ENCODE results near the gene MPHOSPH9. TPM values are rescaled to one million over a fixed set of nuclear protein-coding genes. Genes with fewer than 3 reads are reported as not detected.

MPHOSPH9 gene
- polyA plus RNA-seq, 3 donors: 6.3 to 14.1 (median 9.2) TPM

GRCh38 chr12:123134271-123134671, 98.7 kb downstream of the MPHOSPH9 start:
- peaks cover 0 to 2% of the 10 kb centered on the region in 2 donors for H3K36me3 Mint-ChIP-seq
- intact Hi-C loops (cut with micrococcal nuclease): no loop called here
- peaks cover 0 to 2% (median 0%) of the 10 kb centered on the region in 3 donors for H3K27me3 Mint-ChIP-seq (ENCODE audit: low read depth in 3 of 3)
- Histone ChIP-seq H3K4me1 (ENCODE audit: control insufficient read depth in 1 of 2, insufficient read depth in 2 of 2, low read length in 2 of 2) (peaks cover 0 to 5% of the 10 kb centered on the region in 2 donors), H3K9me3 (replicated peaks in 1 of 2; ENCODE audit: control insufficient read depth in 1 of 2, insufficient read depth in 1 of 2, low read length in 2 of 2) (no peaks in the 10 kb centered on the region), H3K27ac (ENCODE audit: low read depth in 1 of 2, low read length in 2 of 2) (no peak overlapping the region), H3K27me3 (ENCODE audit: control insufficient read depth in 2 of 2, insufficient read depth in 2 of 2, low read length in 2 of 2) (no peaks in the 10 kb centered on the region), H3K36me3 (replicated peaks in 1 of 2; ENCODE audit: control insufficient read depth in 1 of 2, insufficient read depth in 2 of 2, low read length in 2 of 2) (no peaks in the 10 kb centered on the region), H3K9ac (ENCODE audit: insufficient read depth, low read length, poor library complexity, severe bottlenecking) (no peak overlapping the region), H3K4me2 (replicated peaks; ENCODE audit: extremely low read depth, low read length, poor library complexity, severe bottlenecking) (no peak overlapping the region), H4K20me1 (ENCODE audit: insufficient read depth, low read length) (no peaks in the 10 kb centered on the region), H2AFZ (ENCODE audit: insufficient read depth, low read depth, low read length, poor library complexity, severe bottlenecking) (no peak overlapping the region), H3K4me3 (replicated peaks in 1 of 3; ENCODE audit: low read depth in 2 of 3, low read length in 3 of 3) (no peak overlapping the region), H3K79me2 (ENCODE audit: insufficient read depth, low read length) (no peaks in the 10 kb centered on the region)
- no peak overlapping the region for H3K4me3 Mint-ChIP-seq
- peaks cover 0 to 1% (median 0%) of the 10 kb centered on the region in 7 donors for H3K9me3 Mint-ChIP-seq
- H3K27ac Mint-ChIP-seq: no peak overlapping the region
- H3K4me1 Mint-ChIP-seq: peaks cover 6% of the 10 kb centered on the region
- DNase-seq: no peak
- no peak for TF ChIP-seq CTCF (IDR thresholded peaks at IDR 0.05)
- WGBS (ENCODE audit: insufficient coverage): 98% methylated on average over 6 of the region's 9 CpGs

- 90% methylated on average over 3 of the region's 9 CpGs for WGBS (ENCODE audit: insufficient coverage)
- TF ChIP-seq CTCF (IDR thresholded peaks at IDR 0.05): no peak
- Histone ChIP-seq H4K20me1 (ENCODE audit: insufficient read depth, low read length) (no peaks in the 10 kb centered on the region), H3K4me2 (replicated peaks; ENCODE audit: extremely low read depth, low read length, poor library complexity, severe bottlenecking) (no peak overlapping the region), H2AFZ (ENCODE audit: insufficient read depth, low read depth, low read length, poor library complexity, severe bottlenecking) (no peak overlapping the region), H3K27me3 (ENCODE audit: control insufficient read depth in 2 of 2, insufficient read depth in 2 of 2, low read length in 2 of 2) (no peaks in the 10 kb centered on the region), H3K27ac (ENCODE audit: low read depth in 1 of 2, low read length in 2 of 2) (no peak overlapping the region), H3K9ac (ENCODE audit: insufficient read depth, low read length, poor library complexity, severe bottlenecking) (no peak overlapping the region), H3K36me3 (replicated peaks in 1 of 2; ENCODE audit: control insufficient read depth in 1 of 2, insufficient read depth in 2 of 2, low read length in 2 of 2) (no peaks in the 10 kb centered on the region), H3K79me2 (ENCODE audit: insufficient read depth, low read length) (no peaks in the 10 kb centered on the region), H3K4me3 (replicated peaks in 1 of 3; ENCODE audit: low read depth in 2 of 3, low read length in 3 of 3) (no peak overlapping the region), H3K9me3 (replicated peaks in 1 of 2; ENCODE audit: control insufficient read depth in 1 of 2, insufficient read depth in 1 of 2, low read length in 2 of 2) (no peaks in the 10 kb centered on the region), H3K4me1 (ENCODE audit: control insufficient read depth in 1 of 2, insufficient read depth in 2 of 2, low read length in 2 of 2) (peaks cover 0 to 5% of the 10 kb centered on the region in 2 donors)
- DNase-seq: no peak
- Mint-ChIP-seq H3K4me3 (no peak overlapping the region), H3K27ac (no peak overlapping the region), H3K27me3 (ENCODE audit: low read depth in 3 of 3) (peaks cover 0 to 2% (median 0%) of the 10 kb centered on the region in 3 donors), H3K9me3 (peaks cover 0 to 1% (median 0%) of the 10 kb centered on the region in 7 donors), H3K36me3 (peaks cover 0 to 2% of the 10 kb centered on the region in 2 donors), H3K4me1 (peaks cover 6% of the 10 kb centered on the region)
- intact Hi-C loops (cut with micrococcal nuclease): no loop called here
These were observed 99.2 kb downstream of the MPHOSPH9 start for GRCh38 chr12:123133701-123134100.

Measured in CD14-positive monocyte (primary cell).